Suprapubic skin (tissue), 4 donors: Measurements from ENCODE around the gene RPTOR. TPM values are rescaled to one million over a fixed set of nuclear protein-coding genes. Genes with fewer than 3 reads are reported as not detected.

ENCODE experiments used
- DNase-seq, 2 donors: peaks; one replicate each; pipeline ENCODE4 v3.0.0-alpha.2; 2019; ENCODE audit warnings: low spot score in 2 of 2
- H3K27ac ChIP-seq: fragments of 200-600 bp; sonication (generic); one replicate; pipeline ENCODE4 v1.5.1; 2019
- H3K27me3 ChIP-seq: fragments of 200-600 bp; sonication (generic); one replicate; pipeline ENCODE4 v1.5.1; 2019
- H3K36me3 ChIP-seq: fragments of 200-600 bp; sonication (generic); one replicate; pipeline ENCODE4 v1.5.1; 2019
- H3K4me1 ChIP-seq: fragments of 200-600 bp; sonication (generic); one replicate; pipeline ENCODE4 v1.5.1; 2019
- H3K4me3 ChIP-seq: fragments of 200-600 bp; sonication (generic); one replicate; pipeline ENCODE4 v1.5.1; 2019; ENCODE audit warnings: mild to moderate bottlenecking
- H3K9me3 ChIP-seq: fragments of 200-600 bp; sonication (generic); one replicate; pipeline ENCODE4 v1.5.1; 2019
- EP300 ChIP-seq: sonication (generic); formaldehyde crosslinking; IDR thresholded peaks from one replicate; pipeline ENCODE4 v1.6.1; 2017; ENCODE audit warnings: antibody characterized with exemption
- POLR2A ChIP-seq, 2 donors: fragments of 450-650 bp; IDR thresholded peaks; one replicate each; pipeline ENCODE4 v1.6.1; 2017; ENCODE audit warnings: antibody characterized with exemption in 2 of 2, mild to moderate bottlenecking in 2 of 2, moderate library complexity in 2 of 2
- POLR2AphosphoS5 ChIP-seq, 3 donors: sonication (generic); formaldehyde crosslinking; IDR thresholded peaks; one replicate each; pipeline ENCODE4 v1.6.1; 2017; ENCODE audit warnings: antibody characterized with exemption in 3 of 3
- WGBS: methylation state at CpG from one replicate; pipeline ENCODE4 v1.1.5; 2018; 5-methylcytosine and 5-hydroxymethylcytosine counted together
- total RNA-seq, 4 donors: library from RNA; depleted of rRNA; stranded (reverse); fragments of >200 nt; gene quantifications; one replicate each; pipeline ENCODE4 v1.1.0, GENCODE V29; 2016
- TF ChIP-seq, protein P1 (sequence below), 2 donors: fragments of 200-600 bp in 1 of 2; fragments of 450-650 bp in 1 of 2; sonication (generic) in 1 of 2; IDR thresholded peaks; one replicate each; pipeline ENCODE4 v1.5.1; 2016 to 2019; ENCODE audit warnings: antibody characterized with exemption in 2 of 2, mild to moderate bottlenecking in 1 of 2, moderate library complexity in 1 of 2

The RPTOR gene
- total RNA-seq, 4 donors from 2014 or later, result 45.8 to 84.6 (median 53.0) TPM

DNA sequence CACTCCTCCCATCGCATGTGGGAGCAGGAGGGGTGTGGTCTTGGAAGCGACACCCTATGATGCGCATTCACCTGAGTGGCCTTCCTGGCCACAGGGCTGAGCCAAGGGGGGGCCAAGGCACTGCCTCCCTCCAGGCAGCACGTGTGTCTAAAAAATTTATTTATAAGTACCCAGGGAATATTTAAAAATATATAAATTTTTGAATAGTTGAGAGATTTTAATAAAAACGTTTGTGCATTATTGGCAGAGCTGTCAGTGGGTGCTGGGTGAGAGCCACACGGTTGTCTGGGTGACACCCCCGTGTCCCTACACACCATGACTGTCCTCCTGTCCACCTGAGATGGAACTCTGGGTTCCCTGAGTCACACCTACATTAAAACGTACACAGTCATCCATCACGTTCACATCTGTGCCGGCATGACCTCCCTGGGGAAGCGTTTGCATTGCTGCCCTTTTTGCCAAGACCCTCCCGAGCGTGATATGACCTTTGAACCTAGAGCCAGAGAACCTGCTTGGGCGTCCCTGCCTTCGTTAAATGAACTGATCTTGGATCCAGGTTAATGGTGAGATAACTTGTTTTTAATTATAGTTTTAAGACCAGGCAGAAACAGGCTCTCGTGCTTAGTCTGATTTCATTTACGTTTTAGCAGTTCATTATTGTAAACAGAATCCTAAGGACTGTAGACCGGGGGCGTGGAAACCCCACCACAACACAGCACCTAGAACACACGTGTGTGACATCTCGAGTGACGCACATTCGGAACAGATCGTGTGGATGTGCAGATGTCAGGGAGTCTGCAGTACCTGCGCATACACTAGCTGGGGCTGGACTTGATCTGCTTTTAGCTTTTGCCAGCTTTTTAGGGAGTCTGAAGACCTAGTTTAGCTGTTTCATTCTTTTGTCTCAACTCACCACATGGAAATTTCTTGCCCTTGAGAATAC lies 254.2 kb downstream of the RPTOR start:
- Histone ChIP-seq H3K4me1 (no peaks in the 10 kb centered on the region), H3K9me3 (no peaks in the 10 kb centered on the region), H3K27ac (no peak overlapping the region), H3K27me3 (no peaks in the 10 kb centered on the region), H3K36me3 (peaks cover 6% of the 10 kb centered on the region), H3K4me3 (no peak overlapping the region)
- TF ChIP-seq EP300 (no peak), POLR2AphosphoS5 (IDR thresholded peaks at IDR 0.05) (no peak), POLR2A (IDR thresholded peaks at IDR 0.05) (no peak)
- TF ChIP-seq, protein P1, sequence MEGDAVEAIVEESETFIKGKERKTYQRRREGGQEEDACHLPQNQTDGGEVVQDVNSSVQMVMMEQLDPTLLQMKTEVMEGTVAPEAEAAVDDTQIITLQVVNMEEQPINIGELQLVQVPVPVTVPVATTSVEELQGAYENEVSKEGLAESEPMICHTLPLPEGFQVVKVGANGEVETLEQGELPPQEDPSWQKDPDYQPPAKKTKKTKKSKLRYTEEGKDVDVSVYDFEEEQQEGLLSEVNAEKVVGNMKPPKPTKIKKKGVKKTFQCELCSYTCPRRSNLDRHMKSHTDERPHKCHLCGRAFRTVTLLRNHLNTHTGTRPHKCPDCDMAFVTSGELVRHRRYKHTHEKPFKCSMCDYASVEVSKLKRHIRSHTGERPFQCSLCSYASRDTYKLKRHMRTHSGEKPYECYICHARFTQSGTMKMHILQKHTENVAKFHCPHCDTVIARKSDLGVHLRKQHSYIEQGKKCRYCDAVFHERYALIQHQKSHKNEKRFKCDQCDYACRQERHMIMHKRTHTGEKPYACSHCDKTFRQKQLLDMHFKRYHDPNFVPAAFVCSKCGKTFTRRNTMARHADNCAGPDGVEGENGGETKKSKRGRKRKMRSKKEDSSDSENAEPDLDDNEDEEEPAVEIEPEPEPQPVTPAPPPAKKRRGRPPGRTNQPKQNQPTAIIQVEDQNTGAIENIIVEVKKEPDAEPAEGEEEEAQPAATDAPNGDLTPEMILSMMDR (IDR thresholded peaks at IDR 0.05), result no peak
- DNase-seq, result peak in 1 of 2 donors; percentile 41
- 91% methylated on average over 25 of the region's 25 CpGs for whole genome bisulfite sequencing

GRCh38 chr17:80799538-80800480 lies 255.2 kb downstream of the RPTOR start:
- H3K4me3 ChIP-seq, result no peak overlapping the region
- TF ChIP-seq POLR2A (IDR thresholded peaks at IDR 0.05) (no peak), POLR2AphosphoS5 (IDR thresholded peaks at IDR 0.05) (no peak), EP300 (no peak)
- TF ChIP-seq, protein P1 (IDR thresholded peaks at IDR 0.05), result no peak
- WGBS, result 93% methylated on average over 35 of the region's 40 CpGs
- no peak overlapping the region for H3K27ac ChIP-seq
- DNase-seq, result peak in 1 of 2 donors; percentile 67
- H3K9me3 ChIP-seq, result no peaks in the 10 kb centered on the region
- peaks cover 6% of the 10 kb centered on the region for H3K36me3 ChIP-seq
- no peaks in the 10 kb centered on the region for H3K4me1 ChIP-seq
- H3K27me3 ChIP-seq, result no peaks in the 10 kb centered on the region

DNA sequence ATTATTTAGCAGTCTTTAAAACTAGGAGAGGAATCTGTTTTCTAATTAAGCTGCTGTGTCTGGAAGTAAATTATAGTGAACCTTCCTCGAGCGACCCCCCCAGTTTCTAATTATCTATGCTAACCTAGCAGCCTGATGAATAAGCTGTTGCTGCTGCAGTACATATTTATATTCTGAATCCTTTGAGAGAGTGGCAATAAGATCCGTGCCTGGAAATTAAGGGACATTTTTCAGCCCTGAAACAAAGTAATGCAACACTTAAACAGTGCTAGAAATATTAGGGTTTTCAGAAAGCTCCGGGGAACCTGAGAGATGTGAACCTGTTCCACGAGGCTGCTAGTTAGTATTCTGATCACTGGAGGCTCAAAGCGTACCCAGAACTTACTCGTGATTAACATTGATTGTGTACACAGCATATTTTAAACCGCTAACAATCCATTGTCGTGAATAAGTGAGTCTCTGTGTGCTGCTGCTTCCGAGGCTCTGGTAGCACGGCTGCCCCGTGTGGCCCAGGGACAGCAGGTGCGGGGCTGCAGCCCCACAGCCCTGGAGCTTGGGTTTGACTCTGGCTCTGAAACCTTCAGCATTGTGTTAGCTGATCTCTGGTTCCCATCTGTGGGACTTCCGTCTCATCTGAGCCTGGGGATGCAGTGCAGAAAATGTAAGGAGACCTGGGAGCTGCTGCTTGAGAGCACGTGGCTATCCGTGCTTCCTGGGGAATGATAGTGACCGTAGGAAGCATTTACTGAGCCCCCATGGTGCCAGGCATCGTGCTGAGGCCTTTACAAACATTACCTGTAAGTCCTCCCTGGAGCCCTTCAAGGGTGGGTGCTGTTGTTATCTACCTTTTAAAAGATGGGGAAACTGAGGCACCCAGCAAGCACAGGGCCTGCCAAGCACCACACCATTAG lies 256.1 kb downstream of the RPTOR start:
- no peak overlapping the region for H3K27ac ChIP-seq
- peaks cover 6% of the 10 kb centered on the region for H3K36me3 ChIP-seq
- WGBS, result 93% methylated on average over 18 of the region's 18 CpGs
- no peaks in the 10 kb centered on the region for H3K27me3 ChIP-seq
- peak in 1 of 2 donors; percentile 29 for DNase-seq
- TF ChIP-seq, protein P1 (IDR thresholded peaks at IDR 0.05), result no peak
- TF ChIP-seq POLR2A (IDR thresholded peaks at IDR 0.05) (no peak), EP300 (no peak), POLR2AphosphoS5 (IDR thresholded peaks at IDR 0.05) (no peak)
- no peak overlapping the region for H3K4me3 ChIP-seq
- H3K4me1 ChIP-seq, result no peaks in the 10 kb centered on the region
- no peaks in the 10 kb centered on the region for H3K9me3 ChIP-seq

GRCh38 chr17:80802626-80803450 lies 258.2 kb downstream of the RPTOR start:
- Histone ChIP-seq H3K4me1 (no peaks in the 10 kb centered on the region), H3K9me3 (no peaks in the 10 kb centered on the region), H3K27ac (no peak overlapping the region), H3K36me3 (no peaks in the 10 kb centered on the region), H3K27me3 (no peaks in the 10 kb centered on the region), H3K4me3 (no peak overlapping the region)
- TF ChIP-seq POLR2AphosphoS5 (IDR thresholded peaks at IDR 0.05), result no peak
- TF ChIP-seq EP300, result no peak
- TF ChIP-seq, protein P1 (IDR thresholded peaks at IDR 0.05), result no peak
- no peak for TF ChIP-seq POLR2A (IDR thresholded peaks at IDR 0.05)
- 96% methylated on average over 32 of the region's 37 CpGs for WGBS
- peak in 1 of 2 donors; percentile 69 for DNase-seq
